ENCODE measurements around the gene MED9. TPM values are rescaled to one million over a fixed set of nuclear protein-coding genes. Genes with fewer than 3 reads are reported as not detected.

Gene MED9
- total and polyA plus RNA-seq, 8 donors = 2.9 to 14.5 (median 11.7) TPM

DNA sequence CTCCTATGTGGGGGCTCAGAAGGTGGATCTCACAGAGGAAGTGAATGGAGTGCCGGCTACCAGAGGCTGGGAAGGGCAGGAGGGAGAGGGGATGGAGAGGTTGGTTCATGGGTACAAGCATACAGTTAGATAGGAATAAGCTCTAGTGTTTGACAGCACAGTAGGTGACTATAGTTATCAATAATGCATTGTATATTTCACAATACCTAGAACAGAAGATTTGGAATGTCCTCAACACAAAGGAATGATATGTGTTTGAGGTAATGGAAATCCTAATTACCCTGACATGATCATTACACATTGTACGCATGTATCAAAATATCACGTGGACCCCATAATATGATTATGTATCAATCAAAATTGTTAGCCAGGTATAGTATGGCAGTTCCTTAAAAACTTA is 38.9 kb upstream of the MED9 start:
- Histone ChIP-seq H3K9me3 (no peaks in the 10 kb centered on the region), H3K27me3 (no peaks in the 10 kb centered on the region), H3K27ac (no peak overlapping the region), H3K4me1 (peaks cover 0 to 9% (median 3%) of the 10 kb centered on the region in 4 donors), H3K36me3 (no peaks in the 10 kb centered on the region), H3K4me3 (no peak overlapping the region)
- intact Hi-C loops (cut with DNase I; ENCODE audit: low total_unique reads) = no loop called here
- no peak for DNase-seq
- 86 to 91% (median 88%) methylated on average over 3 of the region's 3 CpGs for WGBS, 5 donors
- TF ChIP-seq POLR2AphosphoS5 (IDR thresholded peaks at IDR 0.05) = no peak
- TF ChIP-seq POLR2A (IDR thresholded peaks at IDR 0.05) = no peak
- TF ChIP-seq, protein P1, sequence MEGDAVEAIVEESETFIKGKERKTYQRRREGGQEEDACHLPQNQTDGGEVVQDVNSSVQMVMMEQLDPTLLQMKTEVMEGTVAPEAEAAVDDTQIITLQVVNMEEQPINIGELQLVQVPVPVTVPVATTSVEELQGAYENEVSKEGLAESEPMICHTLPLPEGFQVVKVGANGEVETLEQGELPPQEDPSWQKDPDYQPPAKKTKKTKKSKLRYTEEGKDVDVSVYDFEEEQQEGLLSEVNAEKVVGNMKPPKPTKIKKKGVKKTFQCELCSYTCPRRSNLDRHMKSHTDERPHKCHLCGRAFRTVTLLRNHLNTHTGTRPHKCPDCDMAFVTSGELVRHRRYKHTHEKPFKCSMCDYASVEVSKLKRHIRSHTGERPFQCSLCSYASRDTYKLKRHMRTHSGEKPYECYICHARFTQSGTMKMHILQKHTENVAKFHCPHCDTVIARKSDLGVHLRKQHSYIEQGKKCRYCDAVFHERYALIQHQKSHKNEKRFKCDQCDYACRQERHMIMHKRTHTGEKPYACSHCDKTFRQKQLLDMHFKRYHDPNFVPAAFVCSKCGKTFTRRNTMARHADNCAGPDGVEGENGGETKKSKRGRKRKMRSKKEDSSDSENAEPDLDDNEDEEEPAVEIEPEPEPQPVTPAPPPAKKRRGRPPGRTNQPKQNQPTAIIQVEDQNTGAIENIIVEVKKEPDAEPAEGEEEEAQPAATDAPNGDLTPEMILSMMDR (IDR thresholded peaks at IDR 0.05) = no peak
- no peak for TF ChIP-seq EP300 (IDR thresholded peaks at IDR 0.05)

DNA sequence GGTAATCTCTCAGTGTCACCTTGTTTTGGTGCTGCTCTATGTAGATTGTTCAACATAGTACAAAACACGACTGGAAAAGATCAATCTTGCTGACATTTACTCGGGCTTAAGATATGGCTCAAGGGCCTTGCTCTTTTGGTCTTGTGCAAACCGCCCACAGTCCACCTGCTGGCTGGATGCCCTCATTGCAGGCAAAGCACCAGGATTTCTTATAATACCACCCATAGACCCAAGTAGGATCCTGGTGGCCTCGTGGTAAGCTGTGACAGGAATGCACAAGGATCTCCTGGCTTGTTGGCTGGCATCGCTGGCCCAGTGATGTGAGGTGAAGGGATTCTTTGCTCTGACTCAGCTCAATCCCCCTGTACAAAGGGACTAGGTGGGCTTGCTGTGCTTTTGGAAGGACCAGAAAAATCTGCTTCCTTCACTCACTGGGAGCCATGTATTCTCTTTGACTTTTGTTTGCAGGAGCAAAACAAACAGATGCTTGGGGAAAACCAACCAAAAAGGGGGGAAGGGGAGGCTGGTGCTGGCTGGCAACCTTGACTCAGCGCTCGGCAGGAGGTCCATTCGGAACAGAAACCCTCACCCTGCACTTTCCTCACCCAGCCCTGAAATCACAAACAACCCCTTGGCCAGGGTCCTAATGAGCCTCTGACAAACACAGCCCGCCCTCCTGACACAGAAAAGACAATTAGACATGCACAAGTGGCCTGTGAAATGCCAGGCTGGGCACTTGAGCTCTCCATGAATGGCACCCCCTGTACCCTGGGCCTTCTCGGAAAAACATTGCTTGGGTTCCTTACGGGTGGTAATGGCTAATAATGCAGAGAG is 36.6 kb upstream of the MED9 start:
- H3K36me3 ChIP-seq = no peaks in the 10 kb centered on the region
- no peaks in the 10 kb centered on the region for H3K27me3 ChIP-seq
- peaks cover 3 to 9% (median 6%) of the 10 kb centered on the region in 4 donors for H3K4me1 ChIP-seq
- WGBS, 5 donors = 46 to 63% (median 51%) methylated on average over 10 to 11 of the region's 11 CpGs
- TF ChIP-seq EP300 (IDR thresholded peaks at IDR 0.05) (no peak), POLR2A (IDR thresholded peaks at IDR 0.05) (no peak), POLR2AphosphoS5 (IDR thresholded peaks at IDR 0.05) (no peak)
- TF ChIP-seq, protein P1 (IDR thresholded peaks at IDR 0.05) = peak in 4 of 7 experiments; percentile 44 to 55 (median 50)
- peak; percentile 80 to 81 for DNase-seq
- H3K9me3 ChIP-seq = no peaks in the 10 kb centered on the region
- H3K27ac ChIP-seq = peak overlapping the region in 1 of 5 donors; percentile 33
- H3K4me3 ChIP-seq = no peak overlapping the region
- intact Hi-C loops (cut with DNase I; ENCODE audit: low total_unique reads) = no loop called here

DNA sequence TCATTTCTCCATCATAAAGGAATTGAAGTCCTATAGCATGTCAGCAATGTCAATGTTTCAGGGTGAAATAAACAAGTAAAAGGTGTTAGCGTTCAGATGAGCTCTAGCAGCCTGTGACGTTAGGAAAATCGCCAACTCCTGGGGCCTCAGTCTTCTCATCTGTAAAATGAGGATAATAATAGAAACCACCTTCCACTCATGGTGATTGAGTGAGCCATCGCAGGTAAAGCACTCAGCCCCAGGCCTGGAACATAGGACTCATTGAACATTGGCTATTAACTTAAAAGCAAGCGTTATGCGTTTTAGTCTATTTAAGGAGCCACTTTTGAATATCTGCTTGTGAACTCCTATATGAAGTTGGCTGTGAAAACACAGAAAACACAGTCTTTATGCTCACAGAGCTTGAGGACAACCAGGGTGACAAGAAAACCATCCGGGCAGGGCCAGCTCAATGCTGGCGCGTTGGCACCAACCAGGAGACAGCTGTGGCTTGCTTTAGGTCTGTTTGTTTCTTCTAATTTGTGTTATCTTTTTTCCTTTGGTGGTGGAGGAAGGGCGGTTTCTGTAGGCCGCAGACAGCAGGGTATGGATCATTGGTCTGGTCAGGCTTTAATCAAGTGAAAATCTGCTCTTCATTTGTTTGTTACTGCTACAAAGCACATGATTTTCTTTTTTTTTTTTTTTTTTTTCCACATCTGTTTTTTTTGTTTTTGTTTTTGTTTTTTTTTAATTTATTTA is 35.7 kb upstream of the MED9 start:
- 90 to 93% (median 91%) methylated on average over 11 of the region's 11 CpGs for WGBS, 5 donors

DNA sequence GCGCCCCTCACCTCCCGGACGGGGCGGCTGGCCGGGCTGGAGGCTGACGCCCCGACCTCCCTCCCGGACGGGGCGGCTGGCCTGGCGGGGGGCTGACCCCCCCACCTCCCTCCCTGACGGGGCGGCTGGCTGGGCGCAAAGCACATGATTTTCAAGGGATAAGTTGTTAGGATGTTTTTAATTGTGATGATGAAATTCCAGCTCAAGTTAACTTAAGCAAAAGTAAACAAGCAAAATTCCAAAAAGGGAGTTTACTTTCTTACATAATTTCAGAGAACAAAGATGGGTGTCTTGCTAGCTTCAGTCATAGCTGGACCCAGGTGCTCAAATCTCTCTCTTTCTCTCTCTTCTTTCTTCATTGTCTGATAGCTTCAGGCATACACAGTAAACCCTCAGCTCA is 33.6 kb upstream of the MED9 start:
- Histone ChIP-seq H3K4me3 (no peak overlapping the region), H3K27me3 (no peaks in the 10 kb centered on the region), H3K4me1 (peaks cover 13 to 31% (median 24%) of the 10 kb centered on the region in 4 donors), H3K27ac (peak overlapping the region in 2 of 5 donors; percentile 38 to 60), H3K9me3 (no peaks in the 10 kb centered on the region), H3K36me3 (no peaks in the 10 kb centered on the region)
- TF ChIP-seq EP300 (IDR thresholded peaks at IDR 0.05) (no peak), POLR2AphosphoS5 (IDR thresholded peaks at IDR 0.05) (no peak), POLR2A (IDR thresholded peaks at IDR 0.05) (no peak)
- TF ChIP-seq, protein P1 (IDR thresholded peaks at IDR 0.05) = no peak
- intact Hi-C loops (cut with DNase I; ENCODE audit: low total_unique reads) = no loop called here
- WGBS, 5 donors = 39 to 79% (median 58%) methylated on average over 3 to 14 of the region's 14 CpGs
- no peak for DNase-seq

More for the DNA sequence above, 35.7 kb upstream of the MED9 start:
- DNase-seq = no peak
- no peaks in the 10 kb centered on the region for H3K27me3 ChIP-seq
- H3K4me3 ChIP-seq = no peak overlapping the region
- peaks cover 7 to 17% (median 13%) of the 10 kb centered on the region in 4 donors for H3K4me1 ChIP-seq
- no peak overlapping the region for H3K27ac ChIP-seq
- H3K9me3 ChIP-seq = no peaks in the 10 kb centered on the region
- H3K36me3 ChIP-seq = no peaks in the 10 kb centered on the region
- TF ChIP-seq, protein P1 (IDR thresholded peaks at IDR 0.05) = no peak
- TF ChIP-seq EP300 (IDR thresholded peaks at IDR 0.05) (no peak), POLR2A (IDR thresholded peaks at IDR 0.05) (no peak), POLR2AphosphoS5 (IDR thresholded peaks at IDR 0.05) (no peak)
- intact Hi-C loops (cut with DNase I; ENCODE audit: low total_unique reads) = no loop called here
